Measurements from ENCODE around the gene MMP17. TPM values are rescaled to one million over a fixed set of nuclear protein-coding genes. Genes with fewer than 3 reads are reported as not detected.
"Not testable (repeated sequence)": the region's sequence is repeated elsewhere in the genome, so short reads cannot be mapped to it uniquely, and the experiment has no call there.

The MMP17 gene
- total RNA-seq, 1 donor from 2014 or later: 0.39 TPM

GRCh38 chr12:131806674-131807073, 21.5 kb upstream of the MMP17 start:
- Mint-ChIP-seq H3K36me3 (ENCODE audit: low read depth) (peaks cover 5% of the 10 kb centered on the region), H3K9me3 (peaks cover 1% of the 10 kb centered on the region), H3K4me3 (no peak overlapping the region), H3K27ac (no peak overlapping the region), H3K4me1 (ENCODE audit: low read depth) (no peaks in the 10 kb centered on the region), H3K27me3 (ENCODE audit: insufficient read depth) (no peaks in the 10 kb centered on the region)
- no peak for DNase-seq (ENCODE audit: low spot score)
- intact Hi-C loops (cut with micrococcal nuclease): no loop called here

GRCh38 chr12:131808744-131809371, 19.3 kb upstream of the MMP17 start:
- Mint-ChIP-seq H3K4me3 (peak overlapping the region; percentile 71), H3K9me3 (peaks cover 20% of the 10 kb centered on the region), H3K36me3 (ENCODE audit: low read depth) (peaks cover 5% of the 10 kb centered on the region), H3K27me3 (ENCODE audit: insufficient read depth) (no peaks in the 10 kb centered on the region), H3K27ac (peak overlapping the region; percentile 52), H3K4me1 (ENCODE audit: low read depth) (no peaks in the 10 kb centered on the region)
- DNase-seq (ENCODE audit: low spot score): peak; percentile 33
- intact Hi-C loops (cut with micrococcal nuclease): no loop called here

- H3K4me1 Mint-ChIP-seq (ENCODE audit: low read depth); H3K27me3 Mint-ChIP-seq (ENCODE audit: insufficient read depth); DNase-seq (ENCODE audit: low spot score); intact Hi-C loops (cut with micrococcal nuclease); H3K36me3 Mint-ChIP-seq (ENCODE audit: low read depth): not testable (repeated sequence)
- Mint-ChIP-seq H3K27ac (peak overlapping the region; percentile 48), H3K4me3 (peak overlapping the region; percentile 59), H3K9me3 (peaks cover 20% of the 10 kb centered on the region)
Observed at GRCh38 chr12:131809476-131810254, 18.5 kb upstream of the MMP17 start.

- no peak overlapping the region for H3K4me3 Mint-ChIP-seq
- intact Hi-C loops (cut with micrococcal nuclease): no loop called here
- H3K36me3 Mint-ChIP-seq (ENCODE audit: low read depth): peaks cover 5% of the 10 kb centered on the region
- peaks cover 20% of the 10 kb centered on the region for H3K9me3 Mint-ChIP-seq
- DNase-seq (ENCODE audit: low spot score): no peak
- H3K27me3 Mint-ChIP-seq (ENCODE audit: insufficient read depth): peaks cover 2% of the 10 kb centered on the region
- H3K4me1 Mint-ChIP-seq (ENCODE audit: low read depth): no peaks in the 10 kb centered on the region
- no peak overlapping the region for H3K27ac Mint-ChIP-seq
Observed at GRCh38 chr12:131810726-131811125, 17.5 kb upstream of the MMP17 start.

GRCh38 chr12:131815131-131815530, 13.1 kb upstream of the MMP17 start:
- Mint-ChIP-seq H3K9me3 (peaks cover 20% of the 10 kb centered on the region), H3K36me3 (ENCODE audit: low read depth) (peaks cover 5% of the 10 kb centered on the region), H3K27me3 (ENCODE audit: insufficient read depth) (peaks cover 2% of the 10 kb centered on the region), H3K4me1 (ENCODE audit: low read depth) (no peaks in the 10 kb centered on the region), H3K27ac (no peak overlapping the region), H3K4me3 (no peak overlapping the region)
- intact Hi-C loops (cut with micrococcal nuclease): no loop called here
- no peak for DNase-seq (ENCODE audit: low spot score)

- Mint-ChIP-seq H3K4me3 (no peak overlapping the region), H3K27me3 (ENCODE audit: insufficient read depth) (peaks cover 2% of the 10 kb centered on the region), H3K27ac (no peak overlapping the region), H3K36me3 (ENCODE audit: low read depth) (peaks cover 5% of the 10 kb centered on the region), H3K4me1 (ENCODE audit: low read depth) (no peaks in the 10 kb centered on the region), H3K9me3 (peaks cover 20% of the 10 kb centered on the region)
- intact Hi-C loops (cut with micrococcal nuclease): no loop called here
- no peak for DNase-seq (ENCODE audit: low spot score)
Observed at GRCh38 chr12:131816495-131816894, 11.7 kb upstream of the MMP17 start.

- H3K27ac Mint-ChIP-seq: no peak overlapping the region
- peaks cover 1% of the 10 kb centered on the region for H3K36me3 Mint-ChIP-seq (ENCODE audit: low read depth)
- DNase-seq (ENCODE audit: low spot score): no peak
- intact Hi-C loops (cut with micrococcal nuclease): no loop called here
- H3K27me3 Mint-ChIP-seq (ENCODE audit: insufficient read depth): peaks cover 2% of the 10 kb centered on the region
- H3K4me1 Mint-ChIP-seq (ENCODE audit: low read depth): no peaks in the 10 kb centered on the region
- H3K9me3 Mint-ChIP-seq: peaks cover 13% of the 10 kb centered on the region
- H3K4me3 Mint-ChIP-seq: no peak overlapping the region
Observed at GRCh38 chr12:131817241-131817640, 11.0 kb upstream of the MMP17 start.

GRCh38 chr12:131818821-131819585, 9.2 kb upstream of the MMP17 start:
- H3K27me3 Mint-ChIP-seq (ENCODE audit: insufficient read depth): peaks cover 2% of the 10 kb centered on the region
- intact Hi-C loops (cut with micrococcal nuclease): no loop called here

GRCh38 chr12:131824450-131824849, 3.7 kb upstream of the MMP17 start:
- no peaks in the 10 kb centered on the region for H3K9me3 Mint-ChIP-seq
- H3K27ac Mint-ChIP-seq: no peak overlapping the region
- no peaks in the 10 kb centered on the region for H3K36me3 Mint-ChIP-seq (ENCODE audit: low read depth)
- H3K27me3 Mint-ChIP-seq (ENCODE audit: insufficient read depth): peaks cover 29% of the 10 kb centered on the region
- intact Hi-C loops (cut with micrococcal nuclease): no loop called here
- no peak overlapping the region for H3K4me3 Mint-ChIP-seq
- no peaks in the 10 kb centered on the region for H3K4me1 Mint-ChIP-seq (ENCODE audit: low read depth)
- no peak for DNase-seq (ENCODE audit: low spot score)

More at GRCh38 chr12:131818821-131819585, 9.2 kb upstream of the MMP17 start:
- H3K36me3 Mint-ChIP-seq (ENCODE audit: low read depth): no peaks in the 10 kb centered on the region
- no peak for DNase-seq (ENCODE audit: low spot score)
- H3K4me3 Mint-ChIP-seq: no peak overlapping the region
- H3K27ac Mint-ChIP-seq: no peak overlapping the region
- no peaks in the 10 kb centered on the region for H3K9me3 Mint-ChIP-seq
- no peaks in the 10 kb centered on the region for H3K4me1 Mint-ChIP-seq (ENCODE audit: low read depth)

- intact Hi-C loops (cut with micrococcal nuclease): no loop called here
- H3K27ac Mint-ChIP-seq: no peak overlapping the region
- peak overlapping the region; percentile 33 for H3K4me3 Mint-ChIP-seq
- H3K36me3 Mint-ChIP-seq (ENCODE audit: low read depth): no peaks in the 10 kb centered on the region
- peaks cover 32% of the 10 kb centered on the region for H3K27me3 Mint-ChIP-seq (ENCODE audit: insufficient read depth)
- no peak for DNase-seq (ENCODE audit: low spot score)
- no peaks in the 10 kb centered on the region for H3K9me3 Mint-ChIP-seq
- no peaks in the 10 kb centered on the region for H3K4me1 Mint-ChIP-seq (ENCODE audit: low read depth)
Observed at GRCh38 chr12:131825146-131825892, 2.9 kb upstream of the MMP17 start.

- no peak for DNase-seq (ENCODE audit: low spot score)
- no peaks in the 10 kb centered on the region for H3K4me1 Mint-ChIP-seq (ENCODE audit: low read depth)
- no peak overlapping the region for H3K27ac Mint-ChIP-seq
- intact Hi-C loops (cut with micrococcal nuclease): no loop called here
- peaks cover 37% of the 10 kb centered on the region for H3K27me3 Mint-ChIP-seq (ENCODE audit: insufficient read depth)
- no peaks in the 10 kb centered on the region for H3K36me3 Mint-ChIP-seq (ENCODE audit: low read depth)
- no peak overlapping the region for H3K4me3 Mint-ChIP-seq
- H3K9me3 Mint-ChIP-seq: no peaks in the 10 kb centered on the region
Observed at GRCh38 chr12:131826097-131826928, 1.9 kb upstream of the MMP17 start.

Data from activated T-helper 1 cell treated with anti-CD3 and anti-CD28 coated beads, Interleukin-12 subunit alpha, Interleukin-12 subunit beta, Interleukin-2, Interleukin-4 antibody, amounts not matched to agents 30 ng/mL and 10 ng/mL and 1 ng/mL, durations not matched to agents 14 hours and 24 hours and 36 hours (primary cell).